ENCODE results near the gene BRD9. TPM values are rescaled to one million over a fixed set of nuclear protein-coding genes. Genes with fewer than 3 reads are reported as not detected.

The BRD9 gene
- polyA plus RNA-seq, 2 of the 4 experiments (the other 2 are of a cell fraction) = 11.6 to 28.9 TPM

- TF ChIP-seq ELK1 (IDR thresholded peaks at IDR 0.05; ENCODE audit: low read depth, low read length) = no peak
- TF ChIP-seq EP300 (IDR thresholded peaks at IDR 0.05) = no peak
- TF ChIP-seq RCOR1 (IDR thresholded peaks at IDR 0.05; ENCODE audit: low read depth, low read length) = no peak
- TF ChIP-seq CBX2 (IDR thresholded peaks at IDR 0.05; ENCODE audit: borderline replicate concordance, low read depth) = no peak
- TF ChIP-seq HOXB13 (CRISPR knock-in tag; IDR thresholded peaks at IDR 0.05; ENCODE audit: low read depth) = no peak
- no peak for TF ChIP-seq KDM1A (IDR thresholded peaks at IDR 0.05; ENCODE audit: low read depth)
- TF ChIP-seq HOXB5 (CRISPR knock-in tag; IDR thresholded peaks at IDR 0.05) = no peak
Measured at GRCh38 chr5:858726-859125, 33.9 kb downstream of the BRD9 start (continued).

- Histone ChIP-seq H3K4me3 (no peak overlapping the region), H3K4me1 (no peaks in the 10 kb centered on the region), H3K4me2 (no peak overlapping the region), H3K27ac (no peak overlapping the region), H3K9me3 (no peaks in the 10 kb centered on the region)
- DNase-seq (ENCODE audit: low read depth in 1 of 2, low spot score in 1 of 2) (no peak), ATAC-seq (no peak), FAIRE-seq (no peak)
- TF ChIP-seq HMGXB4 (CRISPR knock-in tag; IDR thresholded peaks at IDR 0.05; ENCODE audit: borderline replicate concordance) (no peak), ZFP36 (IDR thresholded peaks at IDR 0.05; ENCODE audit: borderline replicate concordance, partially characterized antibody) (no peak), FOSB (CRISPR knock-in tag; IDR thresholded peaks at IDR 0.05) (no peak), EHF (CRISPR knock-in tag; IDR thresholded peaks at IDR 0.05) (no peak), ZNF302 (CRISPR knock-in tag; IDR thresholded peaks at IDR 0.05) (no peak), RAD21 (conservative IDR thresholded peaks at IDR 0.05 in 1 of 2, IDR thresholded peaks at IDR 0.05 in 1 of 2) (no peak), JUN (IDR thresholded peaks at IDR 0.05) (no peak), CEBPB (IDR thresholded peaks at IDR 0.05) (no peak)
- ChIA-PET CTCF (no interaction called here), POLR2A (no interaction called here)
- WGBS (ENCODE audit: missing lambda C conversion rate) = 91% methylated on average over 14 of the region's 16 CpGs
Measured at GRCh38 chr5:856531-857425, 35.8 kb downstream of the BRD9 start.

- no peak overlapping the region for H3K4me3 ChIP-seq
- H3K4me2 ChIP-seq = no peak overlapping the region
- TF ChIP-seq POLR2A (IDR thresholded peaks at IDR 0.05; ENCODE audit: low read length) (peak; percentile 22; the same call in 1 of the 2 replicates), USF2 (IDR thresholded peaks at IDR 0.05) (no peak), KDM5A (IDR thresholded peaks at IDR 0.05) (no peak)
- ChIA-PET CTCF (no interaction called here), POLR2A (no interaction called here)
- no peaks in the 10 kb centered on the region for H3K4me1 ChIP-seq
- FAIRE-seq (no peak), DNase-seq (ENCODE audit: low read depth in 1 of 2, low spot score in 1 of 2) (peak in 1 of 2 experiments; percentile 45), ATAC-seq (peak; percentile 20 to 28; a peak in 3 of 6 replicates)
- 78% methylated on average over 19 of the region's 21 CpGs for WGBS (ENCODE audit: missing lambda C conversion rate)
- H3K9me3 ChIP-seq = no peaks in the 10 kb centered on the region
- H3K27ac ChIP-seq = no peak overlapping the region
Measured at GRCh38 chr5:855771-856530, 36.6 kb downstream of the BRD9 start.
